Measurements from ENCODE around the gene LRP1B.

GRCh38 chr2:140892911-140893637 is 1237.7 kb downstream of the LRP1B start:
- TF ChIP-seq POLR2A (IDR thresholded peaks at IDR 0.05) (no peak), CTCF (IDR thresholded peaks at IDR 0.05) (no peak)

Data from Peyer's patch (tissue), 4 donors.